DMS53 (cell line): ENCODE measurements around the gene APPBP2.
"Not testable (repeated sequence)": the region's sequence is repeated elsewhere in the genome, so short reads cannot be mapped to it uniquely, and the experiment has no call there.

Experiments used
- DNase-seq: peaks from one replicate; lab custom pipeline; 2025; lab: John Stamatoyannopoulos, UW

APPBP2 gene

DNA sequence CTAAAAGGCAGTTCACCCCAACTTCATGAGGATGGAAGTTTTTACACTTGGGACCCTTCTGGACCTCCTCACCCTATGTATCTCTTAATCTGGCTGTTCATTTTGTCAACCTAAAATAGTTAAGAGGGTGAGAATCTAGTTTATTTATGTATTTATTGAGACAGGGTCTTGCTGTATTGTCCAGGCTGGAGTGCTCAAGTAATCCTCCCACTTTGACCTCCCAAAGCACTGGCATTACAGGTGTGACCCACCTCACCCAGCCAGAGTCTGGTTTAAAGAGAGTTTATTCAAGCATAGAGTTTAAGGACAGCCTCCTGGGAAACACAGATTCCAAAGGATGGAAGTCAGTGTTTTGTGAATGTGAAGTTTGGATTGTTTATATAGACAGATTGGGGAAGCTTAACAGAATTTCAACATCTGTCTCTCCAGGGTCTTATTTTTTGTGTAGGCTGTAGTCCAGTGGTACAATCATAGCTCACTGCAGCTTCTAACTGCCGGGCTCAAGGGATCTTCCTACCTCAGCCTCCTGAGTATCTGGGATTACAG lies 8.0 kb upstream of the APPBP2 start:
- DNase-seq: no peak

DNA sequence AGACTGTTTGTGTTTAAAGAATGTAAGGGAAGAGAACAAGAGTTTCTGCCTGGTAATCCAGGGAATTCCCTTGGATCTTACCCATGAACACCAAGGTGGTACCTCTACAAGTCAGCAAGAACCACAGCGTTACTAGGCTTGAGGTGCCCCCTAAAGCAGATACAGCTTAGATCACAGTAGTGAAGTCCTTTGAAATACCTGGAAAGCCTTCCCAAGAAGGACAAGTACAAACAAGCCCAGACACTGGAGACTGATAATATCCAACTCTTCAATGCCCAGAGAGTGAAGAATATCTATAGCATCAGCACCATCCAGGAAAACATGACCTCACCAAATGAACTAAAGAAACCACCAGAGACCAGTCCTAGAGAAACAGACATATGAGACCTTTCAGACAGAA lies 3.8 kb upstream of the APPBP2 start:
- no peak for DNase-seq

DNA sequence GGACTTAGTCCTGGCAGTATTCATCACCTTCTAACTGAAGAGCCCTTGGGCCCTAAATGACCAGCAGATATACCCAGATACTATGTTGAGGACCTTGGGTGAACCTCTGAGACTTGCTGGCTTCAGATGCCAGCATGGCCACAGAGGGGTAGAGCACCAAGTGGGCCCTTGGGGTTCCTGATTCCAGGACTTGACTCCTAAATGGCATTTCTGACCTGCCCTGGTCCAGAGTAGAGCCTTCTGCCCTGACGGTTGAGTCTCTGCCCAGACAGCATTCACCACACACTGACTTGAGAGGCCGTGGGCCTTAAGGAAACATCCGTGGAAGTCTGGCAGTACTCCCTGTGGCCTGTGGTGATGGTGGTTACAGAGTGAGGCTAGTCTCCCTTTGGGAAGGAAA lies 2.8 kb upstream of the APPBP2 start:
- no peak for DNase-seq

DNA sequence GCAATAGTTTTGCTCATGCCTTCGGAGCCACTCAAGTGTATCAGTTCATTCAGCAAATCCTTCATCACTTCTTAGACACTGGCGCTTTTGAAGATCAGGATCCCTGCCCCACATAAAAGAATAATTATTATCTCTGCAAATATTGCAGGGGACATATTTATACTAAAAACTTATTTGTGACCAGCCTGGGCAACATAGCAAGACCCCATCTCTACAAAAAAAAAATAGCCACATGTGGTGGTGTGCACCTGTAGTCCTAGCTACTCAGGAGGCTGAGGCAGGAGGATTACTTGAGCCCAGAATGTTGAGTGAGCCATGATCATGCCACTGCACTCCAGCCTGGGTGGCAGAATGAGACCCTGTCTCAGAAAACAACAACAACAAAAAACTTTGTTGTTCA lies 1.7 kb upstream of the APPBP2 start:
- no peak for DNase-seq

DNA sequence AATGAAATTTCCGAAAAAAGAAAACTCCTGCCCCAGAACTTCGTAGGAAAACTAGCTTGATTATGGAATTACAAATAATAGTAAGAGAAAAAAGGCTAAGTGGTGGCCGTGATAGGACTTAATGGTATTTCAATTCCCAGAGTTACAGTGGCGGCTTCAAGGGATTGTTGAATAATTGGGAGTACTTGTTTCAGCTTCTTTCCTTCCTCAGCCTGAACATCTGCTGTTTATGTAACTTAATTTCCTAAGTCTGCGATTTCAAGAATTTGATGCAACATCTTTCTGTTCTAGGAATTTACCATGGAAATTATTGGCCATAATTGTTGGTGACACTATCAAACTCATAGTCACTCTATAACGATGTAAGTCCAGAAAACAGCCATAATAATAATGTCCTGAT lies 684 bp upstream of the APPBP2 start:
- no peak for DNase-seq

DNA sequence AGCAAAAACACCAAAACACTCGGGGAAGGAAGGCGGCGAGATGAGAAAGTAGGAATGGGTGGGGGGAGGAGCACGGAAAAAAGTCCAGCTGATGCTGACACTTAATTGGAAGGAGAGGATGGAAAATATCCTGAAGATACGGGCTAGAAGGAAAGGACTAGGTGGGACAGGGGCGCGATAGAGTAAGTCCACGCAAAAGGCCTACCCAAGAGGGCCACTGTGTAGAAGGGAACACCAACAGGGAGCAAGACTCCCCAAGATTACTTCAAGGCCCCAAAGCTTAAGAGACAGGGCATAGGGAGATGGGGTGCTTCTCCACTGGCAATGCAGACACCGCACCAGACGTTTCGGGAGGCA lies 736 bp downstream of the APPBP2 start:
- DNase-seq: peak; percentile 38

DNA sequence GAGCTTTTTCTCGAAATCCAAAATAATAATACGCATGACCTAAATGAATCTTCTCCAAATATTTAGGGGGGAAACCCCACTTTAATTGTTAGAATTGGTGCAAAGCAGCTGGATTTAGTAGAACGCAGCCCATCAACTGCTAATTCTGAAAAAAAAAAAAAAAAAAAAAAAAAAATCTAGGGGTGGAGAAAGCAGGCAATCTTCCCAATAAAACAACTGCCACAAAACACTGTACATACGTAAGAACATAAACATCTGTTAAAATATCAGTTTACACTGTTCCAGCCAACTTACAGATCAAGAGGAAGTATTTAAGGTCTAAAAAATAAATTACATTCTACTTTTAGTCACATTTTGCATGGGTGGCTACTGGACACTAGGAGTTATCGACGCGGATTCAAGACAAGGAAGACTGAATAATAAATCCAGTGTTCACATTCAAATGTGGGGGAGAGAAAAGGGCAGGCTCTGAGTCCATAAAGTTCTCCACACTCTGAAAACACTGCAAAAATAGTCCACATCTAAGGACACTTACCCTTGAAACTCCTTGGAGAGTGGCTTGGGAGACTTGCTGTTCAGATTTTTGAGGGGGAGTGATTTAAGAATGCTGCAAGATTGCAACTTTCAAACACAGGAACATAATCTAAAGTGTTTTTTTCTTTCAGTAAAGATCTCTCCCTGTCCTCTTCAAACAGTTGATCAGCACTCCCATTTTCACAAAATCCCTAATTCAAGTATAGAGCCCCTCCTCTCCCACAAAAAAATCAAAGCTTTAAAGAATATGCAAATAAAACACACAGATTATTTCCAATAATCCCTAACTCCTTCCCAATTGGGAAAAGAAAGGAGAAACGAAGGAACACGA lies 1.3 kb downstream of the APPBP2 start:
- peak; percentile 10 for DNase-seq

DNA sequence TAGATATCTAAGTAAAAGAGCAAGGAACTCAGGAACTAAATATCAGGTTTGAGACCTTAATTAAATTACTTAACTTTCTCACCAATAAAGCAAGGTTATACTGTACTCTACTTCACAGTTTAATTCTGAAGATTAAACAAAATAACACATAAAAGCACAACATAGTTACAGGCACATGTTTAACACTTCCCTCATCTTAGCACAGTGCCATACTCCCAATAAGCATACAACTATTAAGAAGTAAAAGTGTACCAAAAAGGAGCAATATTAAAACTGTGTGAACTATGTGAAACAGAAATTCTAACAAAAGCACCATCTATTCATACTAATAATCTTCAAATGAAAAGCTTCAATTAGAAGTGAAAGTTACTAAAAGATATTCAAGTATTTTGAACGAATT lies 2.2 kb downstream of the APPBP2 start:
- no peak for DNase-seq

DNA sequence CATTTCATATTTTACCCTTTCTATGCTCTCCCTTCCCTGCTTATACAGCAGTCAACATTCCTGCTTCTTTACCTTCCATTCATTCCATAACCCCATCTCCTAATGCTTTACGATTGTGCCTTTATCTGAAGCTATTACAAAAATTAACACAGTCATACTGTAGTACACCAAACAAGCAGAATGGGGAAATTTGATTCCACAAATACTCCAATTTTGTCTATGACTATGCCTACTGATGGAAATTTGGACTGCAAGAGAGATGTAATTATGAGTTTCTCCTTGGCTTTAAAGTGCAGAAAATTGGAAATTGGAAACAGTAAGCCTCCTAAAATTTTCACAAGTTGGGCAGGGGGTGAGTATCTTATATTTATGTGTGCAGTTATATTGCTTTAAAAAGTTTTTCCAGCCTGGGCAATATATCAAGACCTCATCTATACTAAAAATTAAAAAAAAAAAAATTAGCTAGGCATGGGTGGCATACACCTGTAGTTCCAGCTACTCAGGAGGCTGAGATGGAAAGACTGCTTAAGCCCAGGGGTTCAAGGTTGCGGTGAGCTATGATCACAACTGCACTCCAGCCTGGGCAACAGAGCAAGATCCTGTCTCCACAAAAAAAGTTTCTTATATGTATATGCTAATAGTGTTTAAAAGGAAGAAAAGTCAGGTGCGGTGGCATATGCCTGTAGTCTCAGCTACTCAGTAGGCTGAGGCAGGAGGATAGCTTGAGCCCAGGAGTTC lies 3.0 kb downstream of the APPBP2 start:
- DNase-seq: no peak

DNA sequence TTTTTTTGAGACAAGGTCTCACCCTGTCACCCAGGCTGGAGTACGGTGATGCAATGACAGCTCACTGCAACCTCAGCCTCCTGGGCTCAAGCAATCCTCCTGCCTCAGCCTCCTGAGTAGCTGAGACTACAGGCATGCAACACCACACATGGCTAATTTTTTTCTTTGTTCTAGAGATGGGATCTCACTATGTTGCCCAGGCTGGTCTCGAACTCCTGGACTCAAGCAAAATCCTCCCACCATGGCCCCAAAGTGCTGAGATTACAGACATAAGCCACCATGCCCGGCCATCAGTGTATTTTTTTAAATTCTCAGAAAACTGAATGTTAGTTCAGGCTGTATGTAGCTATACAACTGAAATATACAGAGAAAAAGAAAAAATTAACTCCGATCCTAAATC lies 6.2 kb downstream of the APPBP2 start:
- DNase-seq: no peak

DNA sequence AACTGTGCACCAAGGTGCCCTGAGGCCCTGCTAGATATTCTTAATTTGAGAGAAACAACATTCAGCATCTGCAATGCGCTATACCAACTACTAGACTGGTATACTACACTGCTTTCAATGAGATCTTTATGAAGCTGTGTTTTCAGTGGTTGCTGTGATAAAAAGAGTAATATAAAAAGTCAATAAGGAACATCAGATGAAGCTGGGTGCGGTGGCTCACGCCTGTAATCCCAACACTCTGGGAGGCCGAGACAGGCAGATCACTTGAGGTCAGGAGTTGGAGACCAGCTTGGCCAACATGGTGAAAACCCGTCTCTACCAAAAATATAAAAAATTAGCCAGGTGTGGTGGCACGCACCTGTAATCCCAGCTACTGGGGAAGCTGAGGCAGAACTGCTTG lies 10.4 kb downstream of the APPBP2 start:
- not testable (repeated sequence) for DNase-seq

DNA sequence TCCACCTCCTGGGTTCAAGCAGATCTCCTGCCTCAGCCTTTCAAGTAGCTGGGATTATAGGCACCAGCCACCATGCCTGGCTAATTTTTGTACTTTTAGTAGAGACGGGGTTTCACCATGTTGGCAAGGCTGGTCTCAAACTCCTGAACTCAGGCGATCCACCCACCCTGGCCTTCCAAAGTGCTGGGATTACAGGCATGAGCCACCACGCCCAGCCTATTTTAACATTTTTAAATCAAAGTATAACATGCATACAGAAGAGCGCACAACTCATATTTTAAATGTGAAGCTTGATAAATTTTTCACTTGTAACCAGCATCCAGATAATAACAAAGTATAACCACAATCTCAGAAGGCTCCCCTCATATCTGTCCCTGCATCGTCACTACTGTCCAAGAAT lies 10.8 kb downstream of the APPBP2 start:
- not testable (repeated sequence) for DNase-seq

DNA sequence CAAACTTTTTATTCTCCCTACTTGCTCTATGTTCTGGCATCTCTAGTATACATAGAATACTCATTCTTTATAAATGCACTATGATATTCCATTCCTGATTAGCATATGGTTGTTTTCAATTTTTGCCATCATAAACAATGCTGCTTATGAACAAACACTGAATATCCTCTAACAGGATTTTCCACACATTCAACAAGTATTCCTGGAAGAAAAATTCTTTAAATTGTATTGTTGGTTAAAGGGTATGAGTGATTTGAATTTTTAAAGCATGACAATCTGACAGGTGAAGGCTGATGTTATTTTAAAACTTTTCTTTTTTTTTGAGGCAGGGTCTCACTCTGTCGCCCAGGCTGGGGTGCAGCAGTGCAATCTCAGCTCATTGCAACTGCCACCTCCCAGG lies 11.5 kb downstream of the APPBP2 start:
- DNase-seq: no peak

DNA sequence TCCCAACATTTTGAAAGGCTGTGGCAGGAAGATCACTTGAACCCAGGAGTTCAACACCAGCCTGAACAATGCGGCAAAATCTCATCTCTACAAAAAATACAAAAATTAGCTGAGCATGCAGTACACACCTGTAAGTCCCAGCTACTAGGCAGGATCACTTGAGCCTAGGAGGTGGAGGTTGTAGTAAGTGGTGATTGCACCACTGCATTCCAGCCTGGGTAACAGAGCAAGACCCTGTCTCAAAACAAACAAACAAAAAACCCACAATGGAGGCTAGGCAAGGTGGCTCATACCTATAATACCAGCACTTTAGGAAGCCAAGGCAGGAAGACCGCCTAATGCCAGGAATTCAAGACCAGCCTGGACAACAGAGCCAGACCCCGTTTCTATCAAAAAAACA lies 12.0 kb downstream of the APPBP2 start:
- no peak for DNase-seq

DNA sequence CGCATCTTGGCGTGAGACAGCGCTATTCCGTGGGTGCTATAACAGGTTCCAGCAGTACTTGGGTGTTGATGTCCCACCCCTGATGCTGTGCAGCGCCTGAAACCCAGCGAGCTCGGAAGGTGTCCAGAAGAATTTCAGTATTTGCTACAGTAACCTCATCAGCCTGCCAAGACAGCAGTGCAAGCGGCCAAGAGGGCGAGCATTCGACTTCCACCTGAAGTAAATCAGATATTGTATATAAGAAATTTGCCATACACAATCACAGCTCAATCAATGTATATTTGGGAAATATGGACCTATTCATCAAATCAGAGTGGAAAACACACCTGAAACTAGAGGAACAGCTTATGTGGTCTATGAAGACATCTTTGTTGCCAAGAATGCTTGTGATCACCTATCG lies 13.0 kb downstream of the APPBP2 start:
- no peak for DNase-seq

DNA sequence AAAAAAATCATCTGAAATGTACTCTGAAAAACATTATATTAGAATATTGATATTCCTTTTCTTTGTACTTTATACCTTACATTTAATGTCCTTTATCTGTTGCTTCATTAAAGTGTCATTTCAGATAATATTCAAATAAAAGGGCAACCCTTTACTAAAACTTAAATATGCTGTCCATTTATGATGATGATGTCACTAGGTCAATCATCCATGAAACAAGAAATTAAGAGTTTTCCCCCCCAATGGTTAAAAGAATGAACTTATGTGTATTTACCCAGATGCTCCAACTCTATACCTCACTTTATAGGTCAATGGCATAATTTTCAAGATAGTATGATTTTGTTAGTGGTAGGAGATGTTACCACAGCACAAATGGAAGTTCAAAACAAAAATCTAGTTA lies 15.3 kb downstream of the APPBP2 start:
- DNase-seq: no peak

DNA sequence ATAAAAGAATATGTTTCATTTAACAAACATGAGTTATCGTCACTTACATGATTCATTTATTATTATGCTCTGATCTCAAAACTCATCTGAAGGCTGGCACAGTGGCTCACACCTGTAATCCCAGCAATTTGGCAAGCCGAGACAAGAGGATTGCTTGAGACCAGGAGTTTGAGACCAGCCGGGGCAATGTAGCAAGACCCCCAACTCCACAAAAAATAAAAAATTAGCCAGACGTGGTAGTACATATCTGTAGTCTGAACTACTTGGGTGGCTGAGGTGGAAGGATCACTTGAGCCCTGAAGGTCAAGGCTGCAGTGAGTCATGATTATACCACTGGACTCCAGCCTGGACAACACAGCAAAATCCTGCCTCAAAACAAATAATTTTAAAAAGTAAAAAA lies 16.0 kb downstream of the APPBP2 start:
- DNase-seq: no peak

DNA sequence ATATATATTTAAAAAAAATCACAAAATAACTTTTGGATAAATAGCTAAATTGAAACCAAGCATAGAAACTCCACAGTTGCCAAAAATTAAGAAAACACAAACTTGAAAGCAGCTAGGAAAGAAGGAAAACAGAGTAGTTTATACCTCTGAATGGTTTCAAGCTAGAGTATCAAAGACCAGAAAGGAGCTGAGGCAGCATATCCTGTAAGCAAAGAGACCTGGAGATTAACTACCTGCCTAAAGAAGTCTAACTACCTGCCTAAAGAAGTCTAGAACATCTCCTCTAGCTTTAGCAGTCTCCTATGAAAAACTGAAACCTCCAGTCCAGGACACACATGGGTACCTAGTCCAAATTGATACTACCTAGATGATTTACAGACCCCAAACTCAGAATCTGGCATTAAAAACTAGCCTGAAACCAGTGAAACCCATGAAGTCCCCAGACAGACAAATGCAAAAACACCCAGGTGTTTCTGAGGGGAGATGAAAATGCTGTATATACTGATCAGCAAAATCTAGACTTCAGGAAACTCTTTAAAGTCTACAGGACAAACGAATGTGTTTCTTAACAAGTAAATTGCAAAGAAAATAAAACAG lies 17.6 kb downstream of the APPBP2 start:
- no peak for DNase-seq

DNA sequence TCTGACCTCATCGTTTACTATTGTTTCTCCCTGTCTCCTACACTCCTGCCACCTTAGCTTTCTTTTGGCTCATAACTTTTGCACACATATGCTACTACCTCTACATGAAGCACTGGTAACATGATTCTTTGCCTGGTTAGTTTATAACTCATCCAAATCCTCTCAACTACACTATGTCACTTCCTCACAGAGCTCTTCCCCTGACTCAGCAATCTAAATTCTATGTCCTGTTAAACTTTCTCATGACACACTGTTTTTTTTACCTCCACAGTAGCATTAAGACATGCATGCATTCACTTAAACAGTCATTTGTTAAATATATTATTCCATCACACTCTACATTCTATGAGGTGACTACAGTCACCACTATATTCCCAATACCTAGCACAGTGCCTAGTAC lies 19.7 kb downstream of the APPBP2 start:
- DNase-seq: peak; percentile 11

DNA sequence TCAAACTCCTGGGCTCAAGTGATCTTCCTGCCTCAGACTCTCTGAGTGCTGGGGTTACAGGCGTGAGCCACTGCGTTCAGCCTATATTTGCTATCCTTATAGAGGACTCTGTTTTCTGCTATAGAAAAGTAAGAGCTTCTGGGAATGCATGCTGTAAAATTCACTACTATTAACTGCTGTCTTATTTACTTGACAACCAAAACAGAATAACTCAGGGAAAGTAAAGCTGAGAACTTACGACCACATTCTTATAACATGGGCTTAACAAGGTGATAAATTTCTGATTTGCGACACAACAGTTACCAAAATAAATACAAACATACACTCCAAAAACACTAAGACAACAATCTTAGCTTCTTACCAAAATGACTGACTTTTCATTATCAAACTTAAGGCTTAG lies 23.9 kb downstream of the APPBP2 start:
- DNase-seq: no peak

DNA sequence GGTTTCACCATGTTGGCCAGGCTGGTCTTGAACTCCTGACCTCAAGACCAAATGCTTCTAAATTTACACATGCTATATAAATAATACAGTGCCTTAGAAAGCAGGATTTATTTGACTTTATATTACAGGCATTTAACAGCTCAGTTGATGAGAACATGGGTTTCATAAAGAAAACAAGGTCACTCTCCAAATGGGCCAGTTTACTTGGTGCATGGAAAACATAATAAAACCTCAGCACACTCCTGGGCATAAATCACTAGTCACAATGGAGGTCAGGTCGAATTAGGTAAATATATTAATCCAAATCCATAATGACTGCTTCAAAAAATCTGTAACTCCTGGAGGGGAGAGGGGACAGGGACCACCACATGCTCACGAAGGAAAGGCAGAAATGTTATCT lies 24.5 kb downstream of the APPBP2 start:
- DNase-seq: no peak

DNA sequence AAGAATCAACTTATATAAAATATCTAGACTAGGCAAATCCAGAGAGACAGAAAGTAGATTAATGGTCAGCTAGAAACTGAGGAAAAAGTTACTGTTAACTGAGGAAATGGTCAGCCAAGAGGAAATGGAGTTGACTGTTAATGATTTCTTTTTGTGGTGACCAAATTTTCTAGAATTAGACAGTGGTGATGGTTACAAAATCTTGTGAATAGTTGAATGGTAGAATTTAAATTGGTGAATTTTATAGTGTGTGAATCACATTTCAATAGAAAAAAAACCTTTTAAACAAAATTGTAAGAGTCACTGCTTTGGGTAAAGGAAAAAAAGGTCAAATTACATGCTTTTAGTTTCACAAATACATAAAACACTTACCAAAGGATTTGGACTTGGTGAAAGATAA lies 30.0 kb downstream of the APPBP2 start:
- no peak for DNase-seq

DNA sequence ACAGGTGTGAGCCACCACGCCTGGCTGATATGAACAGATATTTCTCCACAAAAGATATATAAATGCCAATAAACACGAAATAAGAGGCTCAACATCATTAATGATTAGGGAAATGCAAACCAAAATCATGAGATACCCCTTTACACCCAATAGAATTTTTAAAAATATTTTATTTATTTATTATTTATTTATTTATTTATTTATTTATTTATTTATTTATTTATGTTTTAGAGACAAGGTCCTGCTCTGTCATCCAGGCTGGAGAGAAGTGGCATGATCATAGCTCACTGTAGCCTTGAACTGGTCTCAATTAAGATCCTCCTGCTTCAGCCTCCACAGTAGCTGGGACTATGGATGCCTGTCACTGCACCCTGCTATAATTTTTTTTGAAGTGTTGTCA lies 30.8 kb downstream of the APPBP2 start:
- no peak for DNase-seq
